ENCODE results near the gene INPP5A. TPM values are rescaled to one million over a fixed set of nuclear protein-coding genes. Genes with fewer than 3 reads are reported as not detected.

Gene INPP5A
- total and polyA plus RNA-seq, 2 donors (not counting 1 experiment from before 2014, with no cell fraction given) = 9.3 to 87.8 TPM

- H3K4me1 ChIP-seq (ENCODE audit: control insufficient read depth in 2 of 2, insufficient read depth in 2 of 2, low read length in 2 of 2) = no peaks in the 10 kb centered on the region
- no CpG with 5 or more reads among the region's 11 CpGs for WGBS (ENCODE audit: insufficient coverage)
- no peak overlapping the region for H2AFZ ChIP-seq (ENCODE audit: insufficient read depth, low read depth, low read length, poor library complexity, severe bottlenecking)
- no peak for DNase-seq
- H3K9me3 Mint-ChIP-seq (ENCODE audit: insufficient read depth) = no peaks in the 10 kb centered on the region
- CTCF ChIA-PET = no interaction called here
- peaks cover 6% of the 10 kb centered on the region for H3K27me3 Mint-ChIP-seq
- no peaks in the 10 kb centered on the region for H3K4me1 Mint-ChIP-seq
- intact Hi-C loops (cut with micrococcal nuclease) = no loop called here
- H3K4me2 ChIP-seq (replicated peaks; ENCODE audit: low read depth, low read length, poor library complexity, severe bottlenecking) = no peak overlapping the region
- H3K9ac ChIP-seq (ENCODE audit: low read length) = no peak overlapping the region
- no peak overlapping the region for H3K27ac Mint-ChIP-seq
- no peak for ATAC-seq (ENCODE audit: low read depth)
- no peaks in the 10 kb centered on the region for H4K20me1 ChIP-seq (ENCODE audit: control insufficient read depth, insufficient read depth, low read length, poor library complexity, severe bottlenecking)
- H3K4me3 Mint-ChIP-seq = no peak overlapping the region
- H3K79me2 ChIP-seq (ENCODE audit: control insufficient read depth, insufficient read depth, low read length) = no peaks in the 10 kb centered on the region
- no peak overlapping the region for H3K4me3 ChIP-seq (ENCODE audit: control extremely low read depth in 1 of 5, extremely low read depth in 1 of 5, insufficient read depth in 1 of 5, low read depth in 2 of 5, low read length in 4 of 5)
- no peaks in the 10 kb centered on the region for H3K27me3 ChIP-seq (replicated peaks in 1 of 4; ENCODE audit: control extremely low read depth in 1 of 4, control insufficient read depth in 3 of 4, insufficient read depth in 4 of 4, low read length in 3 of 4)
- H3K9me3 ChIP-seq (ENCODE audit: control extremely low read depth in 1 of 3, control insufficient read depth in 2 of 3, insufficient read depth in 1 of 3, low read length in 2 of 3) = peaks cover 0 to 9% (median 3%) of the 10 kb centered on the region in 3 donors
- no peak overlapping the region for H3K27ac ChIP-seq (ENCODE audit: low read length in 2 of 2)
- TF ChIP-seq EZH2 (IDR thresholded peaks at IDR 0.05; ENCODE audit: borderline replicate concordance, insufficient read depth, low read depth, low read length, poor library complexity, severe bottlenecking) (no peak), CTCF (IDR thresholded peaks at IDR 0.05) (no peak)
- no peaks in the 10 kb centered on the region for H3K36me3 ChIP-seq (replicated peaks in 1 of 2; ENCODE audit: control extremely low read depth in 1 of 2, control insufficient read depth in 1 of 2, extremely low read depth in 1 of 2, insufficient read depth in 2 of 2, low read length in 1 of 2)
- POLR2A ChIA-PET = no interaction called here
Observed at GRCh38 chr10:132804287-132804686, 266.7 kb downstream of the INPP5A start.

- ATAC-seq (ENCODE audit: low read depth) (no peak), DNase-seq (no peak)
- H3K27me3 Mint-ChIP-seq = peaks cover 6% of the 10 kb centered on the region
- TF ChIP-seq EZH2 (IDR thresholded peaks at IDR 0.05; ENCODE audit: borderline replicate concordance, insufficient read depth, low read depth, low read length, poor library complexity, severe bottlenecking) (no peak), CTCF (IDR thresholded peaks at IDR 0.05) (no peak)
- 83% methylated on average over 21 of the region's 23 CpGs for WGBS (ENCODE audit: insufficient coverage)
- no peak overlapping the region for H3K4me3 Mint-ChIP-seq
- no peaks in the 10 kb centered on the region for H3K4me1 ChIP-seq (ENCODE audit: control insufficient read depth in 2 of 2, insufficient read depth in 2 of 2, low read length in 2 of 2)
- no peak overlapping the region for H3K4me3 ChIP-seq (ENCODE audit: control extremely low read depth in 1 of 5, extremely low read depth in 1 of 5, insufficient read depth in 1 of 5, low read depth in 2 of 5, low read length in 4 of 5)
- H3K79me2 ChIP-seq (ENCODE audit: control insufficient read depth, insufficient read depth, low read length) = no peaks in the 10 kb centered on the region
- intact Hi-C loops (cut with micrococcal nuclease) = no loop called here
- H4K20me1 ChIP-seq (ENCODE audit: control insufficient read depth, insufficient read depth, low read length, poor library complexity, severe bottlenecking) = no peaks in the 10 kb centered on the region
- no peak overlapping the region for H3K4me2 ChIP-seq (replicated peaks; ENCODE audit: low read depth, low read length, poor library complexity, severe bottlenecking)
- H3K27ac ChIP-seq (ENCODE audit: low read length in 2 of 2) = no peak overlapping the region
- no peaks in the 10 kb centered on the region for H3K27me3 ChIP-seq (replicated peaks in 1 of 4; ENCODE audit: control extremely low read depth in 1 of 4, control insufficient read depth in 3 of 4, insufficient read depth in 4 of 4, low read length in 3 of 4)
- H3K9me3 Mint-ChIP-seq (ENCODE audit: insufficient read depth) = no peaks in the 10 kb centered on the region
- H3K9ac ChIP-seq (ENCODE audit: low read length) = no peak overlapping the region
- H2AFZ ChIP-seq (ENCODE audit: insufficient read depth, low read depth, low read length, poor library complexity, severe bottlenecking) = no peak overlapping the region
- no peak overlapping the region for H3K27ac Mint-ChIP-seq
- ChIA-PET POLR2A (no interaction called here), CTCF (no interaction called here)
- H3K36me3 ChIP-seq (replicated peaks in 1 of 2; ENCODE audit: control extremely low read depth in 1 of 2, control insufficient read depth in 1 of 2, extremely low read depth in 1 of 2, insufficient read depth in 2 of 2, low read length in 1 of 2) = no peaks in the 10 kb centered on the region
- peaks cover 0 to 9% (median 3%) of the 10 kb centered on the region in 3 donors for H3K9me3 ChIP-seq (ENCODE audit: control extremely low read depth in 1 of 3, control insufficient read depth in 2 of 3, insufficient read depth in 1 of 3, low read length in 2 of 3)
- no peaks in the 10 kb centered on the region for H3K4me1 Mint-ChIP-seq
Observed at GRCh38 chr10:132804785-132805426, 267.3 kb downstream of the INPP5A start.
